Ovary (tissue), 9 donors: Measurements from ENCODE around the gene PDE8A. TPM values are rescaled to one million over a fixed set of nuclear protein-coding genes. Genes with fewer than 3 reads are reported as not detected.

Experiments used
- DNase-seq, 5 donors: peaks; one replicate each; pipeline ENCODE4 v3.0.0-alpha.2; 2019 to 2020
- H3K27ac ChIP-seq, 2 donors: fragments of 200-600 bp; one replicate each; pipeline versions ENCODE4 v1.5.1 to v1.8.0; 2019 to 2022
- H3K27me3 ChIP-seq: fragments of 200-600 bp; one replicate; pipeline ENCODE4 v1.8.0; 2022
- H3K36me3 ChIP-seq: fragments of 200-600 bp; sonication (generic); one replicate; pipeline ENCODE4 v1.5.1; 2019
- H3K4me1 ChIP-seq: one replicate; pipeline ENCODE4 v1.8.1; 2013; ENCODE audit warnings: mild to moderate bottlenecking, moderate library complexity; ENCODE audit not compliant: insufficient read depth
- H3K4me3 ChIP-seq: fragments of 200-600 bp; sonication (generic); one replicate; pipeline ENCODE4 v1.5.1; 2017
- H3K9me3 ChIP-seq, 2 donors: fragments of 200-600 bp in 1 of 2; sonication (generic) in 1 of 2; one replicate each; pipeline versions ENCODE4 v1.5.1 to v1.8.1; 2013 to 2019; ENCODE audit warnings: mild to moderate bottlenecking in 1 of 2, moderate library complexity in 1 of 2
- CTCF ChIP-seq, 3 donors: fragments of 450-650 bp in 2 of 3; fragments of 200-600 bp in 1 of 3; IDR thresholded peaks; one replicate each; pipeline versions ENCODE4 v1.5.1 to v1.8.0; 2016 to 2022; ENCODE audit warnings: antibody characterized with exemption in 3 of 3, mild to moderate bottlenecking in 1 of 3
- EP300 ChIP-seq: sonication (generic); formaldehyde crosslinking; IDR thresholded peaks from one replicate; pipeline ENCODE4 v1.6.1; 2017; ENCODE audit warnings: antibody characterized with exemption
- POLR2A ChIP-seq: fragments of 450-650 bp; IDR thresholded peaks from one replicate; pipeline ENCODE4 v1.6.1; 2017; ENCODE audit warnings: antibody characterized with exemption, mild to moderate bottlenecking, moderate library complexity
- WGBS, 3 donors: extraction: QIAGEN DNeasy Blood & Tissue Kit in 1 of 3; methylation state at CpG; one replicate each; pipeline versions ENCODE4 v1.1.5 to v1.1.7; 2013 to 2017; 5-methylcytosine and 5-hydroxymethylcytosine counted together
- intact Hi-C, 4 donors: fragments of 100-400 bp; cut with DNase I; formaldehyde crosslinking; loops; one replicate each; pipeline versions ENCODE4 v1.11.0 to v1.15.1; 2022 to 2023
- polyA plus RNA-seq, 2 donors: library from polyadenylated mRNA; stranded (reverse); fragments of 200-250 nt in 1 of 2; fragments of 350-450 nt in 1 of 2; fragmentation: Illumina TruSeq in 1 of 2; extraction: RNeasy Lipid Tissue Mini Kit (QIAGEN cat#74804) in 1 of 2; gene quantifications; one replicate each; pipeline ENCODE4 v1.2.3, GENCODE V29; 2013 to 2014
- total RNA-seq, 7 donors: library from RNA; depleted of rRNA in 2 of 7; stranded (reverse); fragments of >200 nt in 2 of 7; fragmentation: NEBNext Ultra II Directional in 3 of 7; extraction: Animal tissue kit (Norgen Biotek cat#: 25700) in 3 of 7; gene quantifications; one replicate each; pipeline versions ENCODE4 v1.1.0 to v1.2.4, GENCODE V29; 2016 to 2023
- donor health status: DM: no; HTN: no; CAD: no; lungs with moderate emphysema.
- donor health status: DM: no; HTN: no; CAD: no.
- donor health status: Bipolar disorder and iron deficiency.
- donor health status: DM: yes; HTN: yes; CAD: no.
- donor health status: DM: no; HTN: no; CAD: no.
- donor health status: DM: yes; HTN: yes; CAD: no.

PDE8A gene
- total and polyA plus RNA-seq, 9 donors: 13.8 to 61.8 (median 33.2) TPM

- WGBS, 3 donors: 84 to 96% (median 84%) methylated on average over 1 of the region's 1 CpG
- H3K4me1 ChIP-seq: peaks cover 16% of the 10 kb centered on the region
- no peak for TF ChIP-seq CTCF (IDR thresholded peaks at IDR 0.05)
- TF ChIP-seq POLR2A: no peak
- no peak for TF ChIP-seq EP300
- H3K4me3 ChIP-seq: no peak overlapping the region
- no peak overlapping the region for H3K27ac ChIP-seq
- DNase-seq: no peak
- H3K9me3 ChIP-seq: no peaks in the 10 kb centered on the region
- no peaks in the 10 kb centered on the region for H3K27me3 ChIP-seq
- no peaks in the 10 kb centered on the region for H3K36me3 ChIP-seq
- intact Hi-C loops: no loop called here
Observed at GRCh38 chr15:85030301-85030929, 48.8 kb downstream of the PDE8A start.

DNA sequence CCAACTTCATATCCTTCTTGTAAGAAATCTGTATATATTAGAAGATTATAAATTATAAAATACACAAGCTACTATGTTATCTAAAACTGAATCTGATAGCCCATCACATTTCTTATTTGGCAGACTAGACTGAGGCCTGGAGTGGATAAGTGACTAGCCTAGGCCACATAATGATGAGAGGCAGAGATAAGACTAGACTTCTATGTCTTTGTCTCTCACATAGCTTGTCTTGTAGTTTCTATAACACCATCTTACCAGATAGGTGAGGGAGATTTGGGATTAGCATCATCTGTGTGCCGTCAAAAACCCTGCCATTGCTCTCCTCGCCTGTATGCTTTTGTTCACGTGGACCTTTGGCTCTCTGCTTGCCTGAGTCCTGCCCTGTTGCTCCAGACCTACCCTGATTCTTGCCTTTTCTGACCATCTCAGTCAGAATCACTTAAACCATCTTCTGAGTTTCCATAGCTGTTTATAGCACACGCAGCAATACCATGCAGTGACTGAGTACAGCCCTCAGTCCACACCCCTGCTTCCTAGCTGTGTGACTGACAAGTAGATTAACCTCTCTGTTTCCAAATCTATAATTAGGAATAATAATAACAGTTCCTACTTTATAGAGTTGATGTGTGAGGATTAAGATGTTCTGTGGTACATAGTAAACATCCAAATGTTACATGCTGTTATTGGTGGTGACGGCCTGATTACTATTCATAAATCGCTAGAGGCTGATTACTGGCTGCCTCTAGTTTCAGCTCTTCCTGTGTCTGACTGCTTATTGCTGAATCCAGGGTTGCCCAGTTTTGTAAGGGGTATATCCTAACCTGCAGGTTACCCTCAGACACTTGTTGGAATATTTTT, 49.7 kb downstream of the PDE8A start:
- Histone ChIP-seq H3K36me3 (no peaks in the 10 kb centered on the region), H3K4me1 (peaks cover 9% of the 10 kb centered on the region), H3K27ac (no peak overlapping the region), H3K9me3 (no peaks in the 10 kb centered on the region), H3K27me3 (no peaks in the 10 kb centered on the region), H3K4me3 (no peak overlapping the region)
- intact Hi-C loops: no loop called here
- 89 to 95% (median 93%) methylated on average over 6 of the region's 6 CpGs for WGBS, 3 donors
- TF ChIP-seq POLR2A (no peak), EP300 (no peak), CTCF (IDR thresholded peaks at IDR 0.05) (no peak)
- DNase-seq: no peak

GRCh38 chr15:85031944-85032558, 50.4 kb downstream of the PDE8A start:
- intact Hi-C loops: no loop called here
- peaks cover 6% of the 10 kb centered on the region for H3K4me1 ChIP-seq
- H3K9me3 ChIP-seq: no peaks in the 10 kb centered on the region
- H3K4me3 ChIP-seq: no peak overlapping the region
- H3K27me3 ChIP-seq: no peaks in the 10 kb centered on the region
- no peaks in the 10 kb centered on the region for H3K36me3 ChIP-seq
- TF ChIP-seq CTCF (IDR thresholded peaks at IDR 0.05): no peak
- TF ChIP-seq POLR2A: no peak
- no peak for TF ChIP-seq EP300
- no peak overlapping the region for H3K27ac ChIP-seq
- WGBS, 3 donors: 65 to 73% (median 73%) methylated on average over 2 of the region's 2 CpGs
- DNase-seq: no peak

GRCh38 chr15:85033148-85033547, 51.5 kb downstream of the PDE8A start:
- Histone ChIP-seq H3K4me3 (no peak overlapping the region), H3K36me3 (no peaks in the 10 kb centered on the region), H3K27ac (no peak overlapping the region), H3K27me3 (no peaks in the 10 kb centered on the region), H3K4me1 (peaks cover 6% of the 10 kb centered on the region), H3K9me3 (no peaks in the 10 kb centered on the region)
- TF ChIP-seq CTCF (IDR thresholded peaks at IDR 0.05) (no peak), POLR2A (no peak), EP300 (no peak)
- 70 to 84% (median 75%) methylated on average over 1 of the region's 1 CpG for WGBS, 3 donors
- DNase-seq: no peak
- intact Hi-C loops: no loop called here
